GM21515 (cell line): ENCODE measurements around the gene OR7D2.

Experiments used
- ATAC-seq: cut with Tn5 transposase; IDR thresholded peaks from one replicate; pipeline ENCODE4 v1.9.1; 2021; ENCODE audit not compliant: unreplicated experiment

The OR7D2 gene

DNA sequence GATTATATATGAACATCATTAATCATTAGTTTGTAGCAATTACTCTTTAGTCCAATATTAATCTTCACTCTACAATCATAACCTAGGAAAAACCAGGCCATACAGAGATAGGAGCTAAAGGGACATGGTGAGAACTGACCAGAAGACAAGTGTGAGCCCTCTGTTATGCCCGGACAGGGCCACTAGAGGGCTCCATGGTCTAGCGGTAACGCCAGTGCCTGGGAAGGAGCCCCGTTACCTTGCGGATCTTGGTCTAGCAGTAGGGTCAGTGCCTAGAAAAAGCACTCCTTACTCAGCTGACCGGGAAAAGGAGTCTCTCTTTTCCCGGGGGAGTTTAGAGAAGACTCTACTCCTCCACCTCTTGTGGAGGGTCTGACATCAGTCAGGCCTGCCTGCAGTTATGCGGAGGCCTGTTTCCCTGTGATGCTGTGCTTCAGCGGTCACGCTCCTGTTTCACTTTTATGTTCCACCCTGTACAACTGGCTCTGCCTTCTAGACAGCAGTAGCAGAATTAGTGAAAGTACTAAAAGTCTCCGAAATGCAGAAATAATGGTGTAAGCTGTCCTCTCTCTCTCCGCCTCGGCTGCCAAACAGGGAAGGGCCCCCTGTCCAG is 26.8 kb downstream of the OR7D2 start:
- no peak for ATAC-seq

DNA sequence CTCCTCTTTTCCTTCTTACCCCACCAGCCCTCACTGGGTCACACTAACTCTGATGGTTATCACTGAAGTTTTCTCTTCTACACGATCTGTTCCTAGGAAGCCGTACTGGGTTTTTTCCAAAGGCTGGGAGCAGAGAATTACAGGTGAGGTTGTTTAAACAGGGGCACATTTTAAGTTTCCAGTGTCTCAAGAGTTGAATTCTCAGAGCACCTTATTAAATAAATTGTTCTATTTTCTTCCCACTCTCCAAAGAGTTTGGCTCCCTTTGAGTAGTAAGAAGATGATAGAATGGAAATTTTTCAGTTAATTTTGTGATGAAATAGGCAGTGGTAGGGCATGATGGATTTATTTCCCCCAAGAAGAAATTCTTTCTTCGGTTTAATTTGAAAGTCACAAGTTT is 40.7 kb downstream of the OR7D2 start, which contains the start of gene OR7D4:
OR7D4 (minus strand) TSS at position 101 of the 400 bp plus-strand sequence. CDS start 4,752 bp downstream, outside the sequence.
- no peak for ATAC-seq
